Natural killer cell (primary cell): ENCODE results near the gene TMEM8B. TPM values are rescaled to one million over a fixed set of nuclear protein-coding genes. Genes with fewer than 3 reads are reported as not detected.

Experiments
- ATAC-seq, 3 donors: fragments of 150-1000 bp in 2 of 3; fragments of 200-7000 bp in 1 of 3; cut with Tn5 transposase; 1 replicate in 1 of 3; 2 replicates in 2 of 3; pipeline ENCODE4 v1.10.0; 2021; ENCODE audit warnings: mild to moderate bottlenecking in 2 of 3, moderate library complexity in 2 of 3
- DNase-seq, 2 donors: peaks; one replicate each; pipeline versions ENCODE4 v3.0.0 to v3.0.0-alpha.2; 2013 to 2021; ENCODE audit warnings: mixed read lengths in 1 of 2
- H3K27ac ChIP-seq: one replicate; pipeline ENCODE4 v1.5.1; 2013; ENCODE audit warnings: mild to moderate bottlenecking, low read length
- H3K27me3 ChIP-seq: one replicate; pipeline ENCODE4 v1.6.1; 2013; ENCODE audit warnings: low read length; ENCODE audit not compliant: control insufficient read depth, insufficient read depth
- H3K36me3 ChIP-seq: one replicate; pipeline ENCODE4 v1.6.1; 2013; ENCODE audit warnings: low read length; ENCODE audit not compliant: control insufficient read depth, insufficient read depth
- H3K4me1 ChIP-seq: one replicate; pipeline ENCODE4 v1.6.1; 2013; ENCODE audit warnings: low read length; ENCODE audit not compliant: control insufficient read depth, insufficient read depth
- H3K4me3 ChIP-seq: one replicate; pipeline ENCODE4 v1.5.1; 2013; ENCODE audit warnings: low read length
- H3K9me3 ChIP-seq: one replicate; pipeline ENCODE4 v1.6.1; 2013; ENCODE audit warnings: low read length; ENCODE audit not compliant: control insufficient read depth, insufficient read depth
- H3K27ac Mint-ChIP-seq, 2 donors: one replicate each; pipeline ENCODE4 v1.8.0; 2022; ENCODE audit warnings: mild to moderate bottlenecking in 2 of 2, mixed read lengths in 2 of 2, moderate library complexity in 1 of 2
- H3K27me3 Mint-ChIP-seq, 2 donors: one replicate each; pipeline ENCODE4 v1.8.0; 2022; ENCODE audit warnings: low read depth in 2 of 2, mixed read lengths in 2 of 2
- H3K36me3 Mint-ChIP-seq: one replicate; pipeline ENCODE4 v1.8.0; 2022; ENCODE audit warnings: mixed read lengths
- H3K4me1 Mint-ChIP-seq, 2 donors: one replicate each; pipeline ENCODE4 v1.8.0; 2022; ENCODE audit warnings: mixed read lengths in 2 of 2
- H3K4me3 Mint-ChIP-seq: one replicate; pipeline ENCODE4 v1.8.0; 2022; ENCODE audit warnings: mild to moderate bottlenecking, moderate library complexity, mixed read lengths
- H3K9me3 Mint-ChIP-seq, 2 donors: one replicate each; pipeline ENCODE4 v1.8.0; 2022; ENCODE audit warnings: mixed read lengths in 2 of 2
- WGBS: methylation state at CpG from one replicate; pipeline ENCODE4 v1.1.7; 2013; ENCODE audit warnings: missing lambda C conversion rate; ENCODE audit not compliant: insufficient coverage; 5-methylcytosine and 5-hydroxymethylcytosine counted together
- intact Hi-C: fragments of 100-400 bp; cut with micrococcal nuclease; formaldehyde crosslinking; loops from one replicate; pipeline ENCODE4 v1.14.2; 2022
- total RNA-seq, 4 donors: library from RNA; stranded (reverse); fragments of 120-200 nt in 1 of 4; gene quantifications; one replicate each; pipeline versions ENCODE4 v1.2.3 to v1.2.4, GENCODE V29; 2013 to 2022
- TF ChIP-seq, protein P1 (sequence below): fragments of 200-600 bp; IDR thresholded peaks from one replicate; pipeline ENCODE4 v1.8.0; 2022; ENCODE audit warnings: antibody characterized with exemption

TMEM8B gene
- total RNA-seq, 3 donors from 2014 or later (not counting 1 experiment from before 2014, with no cell fraction given): 5.2 to 7.8 (median 5.4) TPM

DNA sequence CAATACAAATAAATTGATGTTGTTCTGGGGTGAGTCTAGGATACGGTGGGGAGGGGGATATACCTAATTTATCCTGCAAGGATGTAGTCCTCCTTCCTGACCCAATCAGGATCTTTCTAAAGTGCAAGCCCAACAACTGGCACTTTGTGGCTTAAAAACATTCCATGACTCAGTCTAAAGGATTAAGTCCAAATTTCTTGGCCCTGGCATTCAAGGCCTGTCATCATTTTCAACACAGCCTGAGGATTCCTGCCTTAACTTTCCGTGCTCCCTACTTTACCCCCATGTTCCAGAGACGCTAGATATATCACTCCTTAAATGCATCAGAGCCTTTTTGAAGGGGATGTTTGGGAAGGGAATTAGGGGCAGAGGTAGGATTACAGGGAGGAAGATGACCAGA lies 1.5 kb upstream of the TMEM8B start:
- 93% methylated on average over 2 of the region's 3 CpGs for WGBS
- Histone ChIP-seq H3K27ac (no peak overlapping the region), H3K36me3 (no peaks in the 10 kb centered on the region), H3K9me3 (no peaks in the 10 kb centered on the region), H3K27me3 (no peaks in the 10 kb centered on the region), H3K4me1 (peaks cover 15% of the 10 kb centered on the region), H3K4me3 (no peak overlapping the region)
- DNase-seq (no peak), ATAC-seq (no peak)
- TF ChIP-seq, protein P1, sequence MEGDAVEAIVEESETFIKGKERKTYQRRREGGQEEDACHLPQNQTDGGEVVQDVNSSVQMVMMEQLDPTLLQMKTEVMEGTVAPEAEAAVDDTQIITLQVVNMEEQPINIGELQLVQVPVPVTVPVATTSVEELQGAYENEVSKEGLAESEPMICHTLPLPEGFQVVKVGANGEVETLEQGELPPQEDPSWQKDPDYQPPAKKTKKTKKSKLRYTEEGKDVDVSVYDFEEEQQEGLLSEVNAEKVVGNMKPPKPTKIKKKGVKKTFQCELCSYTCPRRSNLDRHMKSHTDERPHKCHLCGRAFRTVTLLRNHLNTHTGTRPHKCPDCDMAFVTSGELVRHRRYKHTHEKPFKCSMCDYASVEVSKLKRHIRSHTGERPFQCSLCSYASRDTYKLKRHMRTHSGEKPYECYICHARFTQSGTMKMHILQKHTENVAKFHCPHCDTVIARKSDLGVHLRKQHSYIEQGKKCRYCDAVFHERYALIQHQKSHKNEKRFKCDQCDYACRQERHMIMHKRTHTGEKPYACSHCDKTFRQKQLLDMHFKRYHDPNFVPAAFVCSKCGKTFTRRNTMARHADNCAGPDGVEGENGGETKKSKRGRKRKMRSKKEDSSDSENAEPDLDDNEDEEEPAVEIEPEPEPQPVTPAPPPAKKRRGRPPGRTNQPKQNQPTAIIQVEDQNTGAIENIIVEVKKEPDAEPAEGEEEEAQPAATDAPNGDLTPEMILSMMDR: no peak
- Mint-ChIP-seq H3K9me3 (no peaks in the 10 kb centered on the region), H3K4me3 (peak overlapping the region; percentile 67), H3K27ac (peak overlapping the region in 1 of 2 donors; percentile 93), H3K4me1 (peaks cover 27 to 33% of the 10 kb centered on the region in 2 donors), H3K27me3 (no peaks in the 10 kb centered on the region), H3K36me3 (no peaks in the 10 kb centered on the region)
- intact Hi-C loops: loop anchor here (5.0 kb wide), 2 partner anchors 90 to 225 kb away; no protein-coding TSS in a partner anchor

DNA sequence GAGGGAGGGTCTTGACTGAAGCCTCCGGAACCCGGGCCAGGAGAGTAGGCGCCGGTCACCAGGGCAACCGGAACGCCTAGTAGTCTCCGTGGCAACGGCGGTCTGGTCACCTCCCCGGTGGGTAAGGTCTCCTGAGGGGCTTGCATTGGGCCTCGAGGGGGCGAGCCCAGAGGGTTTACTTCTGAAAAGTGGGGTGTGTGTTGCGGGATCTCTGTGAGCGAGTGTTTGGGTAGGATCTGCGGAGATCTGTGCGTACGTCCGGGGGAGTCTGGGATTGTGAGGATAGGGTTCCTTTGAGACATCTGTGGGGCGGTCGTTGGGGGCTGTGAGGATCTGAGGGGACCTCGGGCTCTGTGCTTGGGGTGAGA lies 328 bp upstream of the TMEM8B start, which contains the start of gene FAM221B:
FAM221B (minus strand) TSS at position 17 of the 368 bp plus-strand sequence. CDS start 2,571 bp downstream, outside the sequence.
- H3K27me3 Mint-ChIP-seq: no peaks in the 10 kb centered on the region
- H3K36me3 Mint-ChIP-seq: no peaks in the 10 kb centered on the region
- no peaks in the 10 kb centered on the region for H3K36me3 ChIP-seq
- TF ChIP-seq, protein P1: no peak
- peaks cover 21% of the 10 kb centered on the region for H3K4me1 ChIP-seq
- no peaks in the 10 kb centered on the region for H3K9me3 ChIP-seq
- H3K9me3 Mint-ChIP-seq: no peaks in the 10 kb centered on the region
- H3K27me3 ChIP-seq: no peaks in the 10 kb centered on the region
- H3K27ac Mint-ChIP-seq: peak within 1 kb of the TSS; percentile 92 to 93
- peak in 1 of 3 donors; percentile 14 for ATAC-seq
- peaks cover 27 to 38% of the 10 kb centered on the region in 2 donors for H3K4me1 Mint-ChIP-seq
- H3K4me3 ChIP-seq: peak within 1 kb of the TSS; percentile 82
- peak within 1 kb of the TSS; percentile 70 for H3K27ac ChIP-seq
- 1% methylated on average over 21 of the region's 21 CpGs for WGBS
- peak within 1 kb of the TSS; percentile 99 for H3K4me3 Mint-ChIP-seq
- no peak for DNase-seq
- intact Hi-C loops: loop anchor here (5.0 kb wide), 2 partner anchors 91 to 226 kb away; no protein-coding TSS in a partner anchor

DNA sequence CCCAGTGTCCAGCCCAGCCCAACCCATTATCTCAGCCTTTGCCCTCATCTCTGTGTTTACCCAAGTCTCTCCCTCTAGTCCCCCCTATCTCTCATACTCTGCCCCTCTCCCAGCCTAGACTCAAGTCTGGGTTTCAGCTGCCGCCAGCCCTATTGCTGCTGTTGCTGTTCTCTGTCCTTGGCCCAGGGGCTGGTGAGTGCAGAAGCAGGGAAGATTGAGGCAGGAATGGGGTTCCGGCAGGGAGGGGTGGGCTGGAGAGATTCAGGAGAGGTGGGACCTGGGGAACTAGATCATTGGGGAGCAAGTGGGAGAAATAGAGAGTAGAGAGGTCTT lies 702 bp downstream of the TMEM8B start:
- H3K27me3 Mint-ChIP-seq: no peaks in the 10 kb centered on the region
- no peaks in the 10 kb centered on the region for H3K9me3 Mint-ChIP-seq
- no peak for DNase-seq
- intact Hi-C loops: loop anchor here (5.0 kb wide), 2 partner anchors 92 to 227 kb away; no protein-coding TSS in a partner anchor
- peak overlapping the region; percentile 87 for H3K4me3 Mint-ChIP-seq
- H3K4me1 ChIP-seq: peaks cover 28% of the 10 kb centered on the region
- TF ChIP-seq, protein P1: no peak
- H3K36me3 ChIP-seq: no peaks in the 10 kb centered on the region
- H3K9me3 ChIP-seq: no peaks in the 10 kb centered on the region
- no peaks in the 10 kb centered on the region for H3K36me3 Mint-ChIP-seq
- no peaks in the 10 kb centered on the region for H3K27me3 ChIP-seq
- H3K4me1 Mint-ChIP-seq: peaks cover 27 to 42% of the 10 kb centered on the region in 2 donors
- 86% methylated on average over 2 of the region's 2 CpGs for WGBS
- peak overlapping the region; percentile 64 to 93 for H3K27ac Mint-ChIP-seq
- ATAC-seq: no peak
- peak overlapping the region; percentile 39 for H3K27ac ChIP-seq
- H3K4me3 ChIP-seq: peak overlapping the region; percentile 82

DNA sequence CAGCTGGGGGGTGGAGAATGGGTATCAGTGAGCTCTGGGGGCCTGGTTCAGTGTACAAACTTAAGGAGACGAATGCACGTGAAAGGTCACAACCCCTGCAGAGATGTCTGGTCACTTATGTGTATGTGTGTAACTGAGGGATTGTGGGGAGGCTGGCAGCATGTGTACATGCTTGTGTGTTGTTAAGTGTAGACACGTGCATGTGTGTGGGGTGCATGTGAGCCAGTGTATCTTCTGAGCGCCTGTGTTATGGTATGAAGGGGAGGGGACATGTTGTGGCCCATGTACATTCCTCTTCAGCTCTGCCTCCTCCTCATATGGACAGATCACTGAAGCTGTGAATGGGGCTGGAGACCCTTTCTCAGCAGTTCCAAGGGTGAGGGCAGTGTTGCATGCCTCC lies 2.0 kb downstream of the TMEM8B start:
- intact Hi-C loops: no loop called here
- Histone ChIP-seq H3K27me3 (no peaks in the 10 kb centered on the region), H3K4me3 (no peak overlapping the region), H3K27ac (no peak overlapping the region), H3K9me3 (no peaks in the 10 kb centered on the region), H3K36me3 (no peaks in the 10 kb centered on the region), H3K4me1 (peaks cover 28% of the 10 kb centered on the region)
- WGBS: 98% methylated on average over 4 of the region's 4 CpGs
- no peak for ATAC-seq
- no peak for DNase-seq
- Mint-ChIP-seq H3K36me3 (no peaks in the 10 kb centered on the region), H3K4me3 (no peak overlapping the region), H3K9me3 (no peaks in the 10 kb centered on the region), H3K4me1 (peaks cover 21 to 41% of the 10 kb centered on the region in 2 donors), H3K27ac (no peak overlapping the region), H3K27me3 (no peaks in the 10 kb centered on the region)
- TF ChIP-seq, protein P1: no peak
